Daoy (cell line): Measurements from ENCODE around the gene PAIP2B. TPM values are rescaled to one million over a fixed set of nuclear protein-coding genes. Genes with fewer than 3 reads are reported as not detected.
"Not testable (repeated sequence)": the region's sequence is repeated elsewhere in the genome, so short reads cannot be mapped to it uniquely, and the experiment has no call there.

Experiments
- DNase-seq: peaks from one replicate; pipeline ENCODE4 v3.0.0-alpha.2; 2015; ENCODE audit warnings: low read depth
- total RNA-seq: library from RNA; depleted of rRNA; stranded (reverse); fragments of >200 nt; shearing (Covaris generic); gene quantifications from 2 replicates; pipeline ENCODE4 v1.2.3, GENCODE V29; 2014; rRNA removed

The PAIP2B gene, protein sequence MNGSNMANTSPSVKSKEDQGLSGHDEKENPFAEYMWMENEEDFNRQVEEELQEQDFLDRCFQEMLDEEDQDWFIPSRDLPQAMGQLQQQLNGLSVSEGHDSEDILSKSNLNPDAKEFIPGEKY
- total RNA-seq = 2.5 and 3.1 TPM in 2 replicates

DNA sequence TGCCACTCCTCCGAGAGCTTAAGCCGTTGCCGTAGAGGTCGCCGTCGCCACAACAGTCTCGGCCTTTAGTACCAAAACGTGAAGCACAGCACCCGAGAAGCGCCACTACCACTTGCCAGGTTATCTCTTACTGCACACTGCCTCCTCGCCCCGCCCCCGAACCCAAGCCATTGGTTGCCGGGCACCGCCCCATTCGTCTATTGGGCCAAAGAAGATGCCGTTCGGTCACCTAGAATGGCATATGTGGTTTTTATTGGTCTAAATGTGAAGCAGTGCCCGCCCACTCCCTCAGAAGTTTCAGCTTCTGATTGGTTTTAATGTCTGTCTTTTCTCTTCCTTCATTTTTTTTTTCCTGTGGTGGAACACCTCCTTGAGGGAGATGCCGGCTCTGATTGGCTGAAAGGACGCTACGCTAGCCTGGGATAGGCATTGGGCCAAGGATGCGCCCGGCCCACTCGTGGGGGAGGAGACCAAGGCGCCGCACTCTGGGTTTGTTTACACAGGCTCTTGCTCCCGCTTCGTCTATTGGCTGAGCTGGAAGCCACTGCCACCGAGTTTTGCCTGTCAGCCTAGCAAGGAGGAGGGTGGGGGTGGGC, at the start of gene PAIP2B:
TSS of gene PAIP2B (minus strand) at position 139 of the 596 bp plus-strand sequence. CDS start 24,514 bp downstream, outside the sequence.
- DNase-seq = peak; percentile 99

DNA sequence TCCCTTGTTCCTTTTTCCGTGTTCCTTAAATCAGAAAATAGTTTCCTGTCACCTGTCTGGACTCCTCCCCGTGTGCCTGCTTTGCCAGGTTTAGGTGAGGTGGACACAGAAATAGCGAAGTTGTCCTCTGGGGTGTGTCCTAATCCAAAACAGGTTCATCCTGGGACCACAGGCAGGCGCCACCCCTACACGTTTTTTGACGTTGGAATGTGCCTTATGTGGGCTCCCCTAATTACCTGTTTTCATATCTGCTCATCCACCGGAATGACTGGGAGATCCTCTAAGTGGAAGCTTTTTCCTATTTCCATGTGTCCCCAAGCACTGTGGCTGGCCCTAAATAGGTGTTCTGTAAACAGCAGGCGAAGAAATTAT, 49.0 kb upstream of the PAIP2B start:
- no peak for DNase-seq

GRCh38 chr2:71269511-71270090, 42.7 kb upstream of the PAIP2B start:
- no peak for DNase-seq

DNA sequence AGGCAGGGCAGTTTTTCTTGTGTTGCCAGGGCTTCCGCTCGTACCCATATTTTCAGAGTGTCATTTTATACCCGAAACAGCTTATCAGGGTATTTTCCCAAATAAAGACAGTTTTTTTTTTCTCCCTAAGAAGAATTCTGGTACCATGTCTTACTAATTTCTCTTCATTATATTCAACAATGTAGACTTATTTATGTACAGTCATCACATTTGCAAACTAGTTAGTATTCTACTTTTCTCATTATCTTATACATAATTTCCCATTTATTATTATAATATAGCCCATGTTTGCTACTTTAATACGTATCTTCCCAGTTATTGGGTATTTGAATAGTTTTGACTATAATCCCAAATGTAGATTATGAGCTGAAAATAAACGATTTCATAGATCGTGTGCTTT, 36.5 kb upstream of the PAIP2B start:
- DNase-seq = no peak

- DNase-seq = no peak
These were observed 34.6 kb upstream of the PAIP2B start for GRCh38 chr2:71261534-71261933.

DNA sequence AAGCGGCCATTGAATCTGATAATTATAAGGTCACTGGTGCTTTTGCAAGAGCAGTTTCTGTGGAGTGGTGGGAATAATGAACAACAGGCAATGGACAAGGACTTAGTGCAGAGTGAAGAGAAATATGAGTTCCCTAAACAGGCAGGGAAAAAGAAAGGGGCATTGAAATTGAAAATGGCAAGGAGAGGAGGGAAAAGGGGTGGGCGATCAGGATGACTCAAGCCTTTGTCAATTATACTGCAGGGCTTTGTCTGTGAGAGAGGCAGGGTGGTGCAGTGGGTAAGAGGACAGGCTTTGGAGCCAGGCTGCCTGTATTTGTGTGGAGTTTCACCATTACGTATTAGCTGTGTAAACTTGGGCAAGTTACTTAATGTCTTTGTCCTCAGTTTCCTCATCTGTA, 29.5 kb upstream of the PAIP2B start:
- DNase-seq = no peak

DNA sequence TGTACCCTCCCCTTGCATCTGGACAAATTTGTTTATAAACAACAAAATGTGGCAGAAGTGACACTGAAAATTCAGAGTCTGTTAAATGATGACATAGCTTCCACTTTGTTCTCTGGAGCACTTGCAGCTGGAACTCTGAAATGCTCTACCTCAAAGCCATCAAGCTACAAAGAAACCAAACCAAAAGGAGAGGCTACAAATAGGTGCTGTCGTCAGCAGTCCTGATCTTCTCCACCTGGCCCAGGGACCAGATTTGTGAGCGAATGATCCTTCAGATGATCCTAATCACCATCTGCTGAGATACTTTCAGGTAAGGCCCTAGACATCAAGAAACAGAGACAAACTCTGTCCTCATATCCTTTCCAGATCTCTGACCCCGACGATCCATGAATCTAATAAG, 27.9 kb upstream of the PAIP2B start:
- no peak for DNase-seq

GRCh38 chr2:71254078-71254477, 27.2 kb upstream of the PAIP2B start:
- DNase-seq = no peak

DNA sequence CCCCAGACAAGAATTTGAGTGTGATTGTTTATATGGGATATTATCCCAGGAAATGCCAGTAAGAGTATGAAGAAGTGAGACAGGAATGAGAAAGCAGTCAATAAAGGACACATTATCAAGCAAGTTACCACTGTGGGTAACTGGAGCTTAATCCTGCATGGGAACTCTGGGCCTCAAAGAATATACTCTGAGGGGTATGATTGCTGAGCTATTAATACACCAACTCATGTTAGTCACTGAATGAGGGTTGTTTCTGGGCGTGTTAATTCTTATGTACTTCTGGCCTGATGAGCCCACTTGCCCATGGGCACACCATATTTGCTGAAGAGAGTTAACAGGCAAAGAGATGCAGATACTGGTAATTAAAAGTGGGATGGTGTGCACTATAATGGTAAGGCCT, 26.6 kb upstream of the PAIP2B start:
- DNase-seq = no peak

- DNase-seq = no peak
These were observed 26.0 kb upstream of the PAIP2B start for GRCh38 chr2:71252862-71253261.

DNA sequence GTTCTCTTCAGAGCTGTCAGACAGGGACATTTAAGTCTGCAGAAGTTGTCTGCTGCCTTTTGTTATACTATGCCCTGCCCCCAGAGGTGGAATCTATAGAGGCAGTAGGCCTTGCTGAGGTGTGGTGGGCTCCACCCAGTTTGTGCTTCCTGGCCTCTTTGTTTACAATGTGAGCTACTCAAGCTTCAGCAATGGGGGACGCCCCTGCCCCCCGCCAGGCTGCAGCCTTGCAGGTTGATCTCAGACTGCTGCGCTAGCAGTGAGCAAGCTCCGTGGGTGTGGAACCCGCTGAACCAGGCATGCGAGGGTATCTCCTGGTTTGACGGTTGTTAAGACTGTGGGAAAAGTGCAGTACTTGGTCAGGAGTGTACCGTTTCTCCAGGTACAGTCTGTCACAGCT, 24.0 kb upstream of the PAIP2B start:
- no peak for DNase-seq

GRCh38 chr2:71244302-71244660, 17.4 kb upstream of the PAIP2B start:
- DNase-seq = no peak

DNA sequence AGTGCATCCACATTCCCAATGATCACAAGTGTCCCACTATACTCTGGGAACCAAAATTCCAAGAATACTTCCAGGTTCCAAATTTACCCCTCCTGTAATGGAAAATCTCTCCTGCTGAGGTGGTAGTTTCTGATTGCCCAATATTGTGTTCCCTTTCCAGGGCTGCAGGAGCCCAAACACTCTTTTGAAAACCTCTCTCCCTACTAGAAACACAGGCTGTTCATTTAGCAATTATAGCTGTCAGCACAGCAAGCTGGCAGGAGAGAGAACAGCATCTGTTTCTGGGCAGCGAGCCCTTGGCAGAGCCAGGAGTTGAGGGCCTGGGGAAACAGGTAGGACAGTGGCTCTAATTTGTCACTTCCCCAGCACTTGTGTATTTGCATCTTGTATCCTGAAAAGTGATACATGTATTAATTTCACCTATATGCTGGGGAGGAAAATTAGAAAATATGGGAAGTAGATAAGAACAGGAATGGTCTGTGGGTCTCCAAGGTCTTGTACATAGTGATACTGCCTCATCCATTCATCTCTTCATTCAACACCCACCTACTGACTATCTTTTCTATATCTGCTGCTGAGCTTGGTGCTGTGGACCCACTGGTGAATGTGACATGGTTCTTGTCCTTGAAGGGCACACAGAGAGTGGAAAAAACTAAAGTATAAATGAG, 16.9 kb upstream of the PAIP2B start:
- no peak for DNase-seq

DNA sequence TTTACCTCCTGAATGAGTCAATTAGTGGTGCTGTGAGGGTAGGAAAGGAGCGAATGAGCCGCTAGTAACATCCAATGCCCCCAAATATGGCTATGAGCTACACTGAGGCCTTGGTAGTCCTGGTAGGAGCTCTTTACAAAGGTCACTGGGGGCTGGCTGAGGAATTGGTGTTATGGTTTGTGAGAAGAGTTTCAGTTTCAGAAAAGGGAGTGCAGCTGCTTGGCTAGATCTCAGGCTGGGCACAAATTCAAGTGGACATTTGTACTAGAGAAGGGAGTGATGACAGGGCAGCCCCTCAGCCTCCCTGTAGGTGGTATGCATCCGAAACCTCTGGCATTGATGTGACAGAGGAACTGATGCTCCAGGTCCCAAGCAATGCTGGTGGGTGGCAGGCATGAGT, 13.9 kb upstream of the PAIP2B start:
- DNase-seq = no peak

DNA sequence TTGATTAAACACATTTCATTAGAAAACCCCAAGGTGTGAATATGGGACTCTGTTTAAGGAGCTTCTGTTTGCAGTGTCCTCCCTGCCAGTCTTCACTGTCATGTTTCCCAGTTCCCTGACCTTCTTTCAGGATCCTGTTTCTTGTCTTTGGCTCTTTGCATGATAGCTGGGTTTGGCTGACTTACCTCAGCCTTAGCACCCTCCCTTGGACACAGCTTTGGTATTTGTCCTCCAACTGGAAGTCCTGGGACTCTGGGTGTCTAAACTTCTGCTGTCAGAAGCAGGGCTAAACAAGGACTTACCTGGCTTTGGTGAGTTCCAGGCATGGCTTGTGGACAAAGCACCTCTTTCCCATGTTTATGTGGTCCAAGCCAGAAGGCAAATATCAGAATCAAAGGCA, 11.2 kb upstream of the PAIP2B start:
- no peak for DNase-seq

DNA sequence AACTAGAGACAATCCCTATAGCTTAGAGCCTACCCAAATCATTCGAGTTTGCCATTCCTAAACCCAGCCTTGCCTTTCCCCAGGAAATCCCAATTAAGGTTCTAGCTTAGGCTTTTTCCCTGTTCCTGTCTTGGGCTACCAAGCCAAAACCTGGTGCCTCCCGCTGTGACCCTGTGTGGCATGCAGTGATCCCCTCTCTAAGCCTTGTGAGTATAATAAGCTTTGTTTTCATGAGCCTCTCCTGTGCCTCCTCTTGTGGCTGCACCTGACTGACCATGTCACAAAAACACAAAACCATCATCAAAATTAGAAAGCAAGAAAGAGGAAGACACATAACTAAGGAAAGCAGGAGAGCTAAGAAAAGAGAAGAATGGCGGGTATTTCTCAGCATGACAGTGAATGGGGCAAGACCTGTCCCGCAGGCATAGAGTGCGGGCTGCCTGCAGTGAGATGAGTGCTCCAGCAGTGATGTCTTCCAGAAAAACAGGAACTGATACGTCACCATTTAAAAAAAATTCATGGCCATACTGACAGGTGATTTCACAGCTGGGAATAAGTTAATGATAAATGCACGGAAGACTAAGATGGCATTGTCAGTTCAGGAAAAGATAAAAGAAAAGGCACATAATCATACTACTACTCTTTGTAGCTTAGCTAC, 9.2 kb upstream of the PAIP2B start:
- no peak for DNase-seq

DNA sequence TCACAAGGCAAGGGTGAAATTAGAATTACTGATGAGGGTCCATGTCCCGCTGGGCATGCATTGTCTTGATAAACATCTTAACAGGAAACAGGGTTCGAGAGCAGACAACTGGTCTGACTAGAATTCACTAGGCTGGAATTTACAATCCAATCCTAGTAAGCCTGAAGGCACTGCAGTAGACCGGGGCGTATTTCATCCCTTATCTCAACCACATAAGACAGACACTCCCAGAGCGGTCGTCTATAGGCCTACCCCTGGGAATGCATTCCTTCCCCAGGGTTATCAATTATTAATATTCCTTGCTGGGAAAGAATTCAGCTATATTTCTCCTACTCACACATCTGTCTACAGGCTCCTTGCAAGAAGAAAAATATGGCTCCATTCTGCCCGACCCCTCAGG, 6.2 kb upstream of the PAIP2B start:
- not testable (repeated sequence) for DNase-seq

- DNase-seq = peak; percentile 32
These were observed 573 bp downstream of the PAIP2B start for GRCh38 chr2:71226096-71226964.

DNA sequence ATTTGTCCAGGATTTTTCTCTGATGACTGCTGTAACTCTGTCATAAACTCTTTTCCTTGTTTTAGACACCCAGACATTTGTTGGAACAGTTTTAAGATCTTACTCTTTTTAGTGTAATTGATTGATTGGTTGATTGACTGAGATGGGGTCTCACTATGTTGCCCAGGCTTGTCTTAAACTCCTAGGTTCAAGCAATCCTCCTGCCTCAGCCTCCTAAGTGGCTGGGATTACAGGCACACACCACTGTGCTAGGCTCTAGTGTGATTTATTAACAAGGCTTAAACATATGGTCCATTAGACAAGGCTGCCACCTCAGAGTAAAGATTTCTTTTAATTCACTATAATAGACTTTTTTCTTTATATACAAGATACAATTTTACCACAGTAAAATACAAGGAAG, 2.0 kb downstream of the PAIP2B start:
- DNase-seq = no peak

GRCh38 chr2:71224457-71224856, 2.4 kb downstream of the PAIP2B start:
- no peak for DNase-seq

DNA sequence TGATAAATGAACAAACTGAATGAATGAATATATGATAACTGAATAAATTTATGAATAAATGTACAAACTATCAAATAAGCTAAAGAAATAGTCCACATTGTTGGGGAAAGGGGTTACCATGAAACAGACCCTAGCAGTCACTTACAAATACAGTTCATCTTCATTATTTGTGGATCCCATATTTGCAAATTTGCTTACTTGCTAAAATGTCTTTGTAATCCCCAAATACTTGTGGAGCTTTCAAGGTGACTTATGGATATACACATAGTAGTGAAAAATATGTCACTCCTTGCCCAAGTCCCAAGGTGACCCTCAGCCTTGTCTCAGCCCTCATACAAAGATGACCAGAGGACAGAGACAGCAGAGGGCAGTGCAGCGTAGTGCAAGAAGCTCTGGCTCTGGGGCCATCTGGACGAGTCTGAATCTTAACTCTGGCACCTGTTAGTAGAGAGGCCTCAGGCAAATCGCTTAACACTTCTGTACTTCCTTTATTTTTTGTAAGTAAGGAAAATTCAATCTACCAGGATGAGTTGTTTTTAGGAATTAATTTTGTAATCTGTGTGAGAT, 3.1 kb downstream of the PAIP2B start:
- peak; percentile 39 for DNase-seq
